HepG2 (cell line): Measurements from ENCODE around the gene ZNF512B. TPM values are rescaled to one million over a fixed set of nuclear protein-coding genes. Genes with fewer than 3 reads are reported as not detected.

ENCODE experiments used
- ATAC-seq: fragments of 200-7000 bp; cut with Tn5 transposase; 3 replicates; pipeline ENCODE4 v1.9.1; 2020; ENCODE audit warnings: mild to moderate bottlenecking, moderate library complexity
- BruUV-seq: library from RNA; stranded (reverse); fragments of 400-500 nt; replicated peaks from 2 replicates; lab custom pipeline; 2021; lab: Mats Ljungman, UMichigan
- CTCF ChIA-PET: fragments of 300-600 bp; formaldehyde crosslinking; extraction: SDS; loops from one replicate; lab custom pipeline; 2021; ENCODE audit warnings: low total read pairs, inconsistent platforms, low intra/inter-chr PET ratio; lab: Yijun Ruan, JAX
- POLR2A ChIA-PET: fragments of 350-600 bp; sonication (Branson Sonifier 250); formaldehyde crosslinking; loops from one replicate; lab custom pipeline; 2020; ENCODE audit warnings: antibody characterized with exemption, inconsistent platforms; lab: Yijun Ruan, JAX
- DNase-seq: peaks from one replicate; pipeline ENCODE4 v3.0.0-alpha.2; 2015; ENCODE audit warnings: low spot score
- FAIRE-seq: peaks from 3 replicates; lab custom pipeline; 2011; peaks lifted over from hg19 to GRCh38; lab: Jason Lieb, UNC
- H2AFZ ChIP-seq: one replicate; pipeline ENCODE4 v1.6.1; 2011; ENCODE audit warnings: low read length, inconsistent platforms
- H3K27ac ChIP-seq: fragments of 300-600 bp; 3 replicates; pipeline ENCODE4 v1.8.0; 2011; ENCODE audit warnings: mixed run types, mild to moderate bottlenecking, mixed read lengths, low read length, inconsistent platforms; ENCODE audit not compliant: insufficient read depth; ENCODE audit errors: extremely low read length
- H3K27me3 ChIP-seq, 2 experiments: fragments of 200-600 bp in 1 of 2; 2 replicates in 1 of 2; 3 replicates in 1 of 2; pipeline versions ENCODE4 v1.6.0 to v1.8.0; 2011; ENCODE audit warnings: low read length in 2 of 2, mild to moderate bottlenecking in 2 of 2, moderate library complexity in 2 of 2, inconsistent platforms in 1 of 2; ENCODE audit not compliant: insufficient read depth in 2 of 2, control insufficient read depth in 1 of 2
- H3K36me3 ChIP-seq, 2 experiments: fragments of 200-600 bp in 1 of 2; replicated peaks in 1 of 2; 2 replicates in 1 of 2; 3 replicates in 1 of 2; pipeline versions ENCODE4 v1.5.1 to v1.8.0; 2011; ENCODE audit warnings: low read length in 2 of 2, inconsistent platforms in 1 of 2; ENCODE audit not compliant: insufficient read depth in 2 of 2, control insufficient read depth in 1 of 2
- H3K4me1 ChIP-seq: 2 replicates; pipeline ENCODE4 v1.5.1; 2012; ENCODE audit warnings: low read length, inconsistent platforms; ENCODE audit not compliant: insufficient read depth
- H3K4me2 ChIP-seq: 2 replicates; pipeline ENCODE4 v1.6.0; 2011; ENCODE audit warnings: low read depth, low read length, inconsistent platforms
- H3K4me3 ChIP-seq, 3 experiments: fragments of 200-600 bp in 1 of 3; sonication (generic), shearing (Covaris generic) in 1 of 3; replicated peaks in 1 of 3; 2 replicates each; pipeline ENCODE4 v1.5.1; 2011 to 2016; ENCODE audit warnings: low read length in 3 of 3, inconsistent platforms in 2 of 3, low read depth in 2 of 3, mild to moderate bottlenecking in 2 of 3, control low read depth in 1 of 3, mixed read lengths in 1 of 3; ENCODE audit not compliant: insufficient read depth in 1 of 3
- H3K79me2 ChIP-seq: one replicate; pipeline ENCODE4 v1.6.1; 2011; ENCODE audit warnings: low read length, inconsistent platforms; ENCODE audit not compliant: insufficient read depth
- H3K9ac ChIP-seq: 2 replicates; pipeline ENCODE4 v1.6.0; 2011; ENCODE audit warnings: mild to moderate bottlenecking, low read depth, low read length, inconsistent platforms; ENCODE audit not compliant: insufficient read depth
- H3K9me3 ChIP-seq: 2 replicates; pipeline ENCODE4 v1.5.1; 2012; ENCODE audit warnings: mild to moderate bottlenecking, low read length
- H4K20me1 ChIP-seq: 2 replicates; pipeline ENCODE4 v1.6.0; 2011; ENCODE audit warnings: inconsistent platforms, mild to moderate bottlenecking, low read length, moderate library complexity; ENCODE audit not compliant: insufficient read depth
- BCLAF1 ChIP-seq: fragments of 450-650 bp; IDR thresholded peaks from 2 replicates; pipeline ENCODE4 v1.6.1; 2017; ENCODE audit warnings: mild to moderate bottlenecking
- CCAR2 ChIP-seq: fragments of 200-400 bp; formaldehyde crosslinking; optimal IDR thresholded peaks from 2 replicates; pipeline ENCODE3; 2018; ENCODE audit warnings: low read depth, mild to moderate bottlenecking, low read length, moderate library complexity
- JDP2 ChIP-seq: sonication (generic); formaldehyde crosslinking; IDR thresholded peaks from 2 replicates; pipeline ENCODE4 v1.8.1; 2022; ENCODE audit warnings: missing genetic modification reagents, borderline replicate concordance
- JUND ChIP-seq: sonication (generic); formaldehyde crosslinking; IDR thresholded peaks from 2 replicates; pipeline ENCODE4 v1.8.0; 2022; ENCODE audit warnings: mild to moderate bottlenecking, missing genetic modification reagents
- NCOA5 ChIP-seq: sonication (generic); formaldehyde crosslinking; IDR thresholded peaks from 2 replicates; pipeline ENCODE4 v1.4.0; 2020; ENCODE audit warnings: missing genetic modification reagents
- POGK ChIP-seq: sonication (generic); formaldehyde crosslinking; conservative IDR thresholded peaks from 2 replicates; pipeline ENCODE4 v1.8.0; 2022; ENCODE audit warnings: mild to moderate bottlenecking, moderate library complexity, missing genetic modification reagents
- ZBTB20 ChIP-seq: sonication (generic); formaldehyde crosslinking; IDR thresholded peaks from 2 replicates; pipeline ENCODE4 v1.8.1; 2023; ENCODE audit warnings: missing genetic modification reagents, low read depth, mild to moderate bottlenecking, borderline replicate concordance
- ZNF354B ChIP-seq: sonication (generic); formaldehyde crosslinking; IDR thresholded peaks from 2 replicates; pipeline ENCODE4 v1.8.0; 2022; ENCODE audit warnings: mild to moderate bottlenecking, missing genetic modification reagents
- ZNF496 ChIP-seq: sonication (generic); formaldehyde crosslinking; IDR thresholded peaks from 2 replicates; pipeline ENCODE4 v1.8.1; 2023; ENCODE audit warnings: mild to moderate bottlenecking, moderate library complexity, missing genetic modification reagents; ENCODE audit not compliant: insufficient replicate concordance
- WGBS: methylation state at CpG from one replicate; pipeline ENCODE4 v1.1.6; 2017; ENCODE audit warnings: low lambda C conversion rate; 5-methylcytosine and 5-hydroxymethylcytosine counted together
- in situ Hi-C: cut with HindIII; loops from 2 replicates; pipeline ENCODE4 v1.10.0; 2017; ENCODE audit warnings: low pct_unique_long_range_greater_than_20kb; ENCODE audit not compliant: extremely low pct_ligation_motif_present
- intact Hi-C: fragments of 100-400 bp; cut with micrococcal nuclease; formaldehyde crosslinking; loops from one replicate; pipeline ENCODE4 v1.10.0; 2022; ENCODE audit not compliant: unreplicated experiment
- polyA plus RNA-seq, 8 experiments: library from polyadenylated mRNA; depleted of rRNA in 3 of 8; stranded (reverse) in 7 of 8; unstranded in 1 of 8; fragments of >200 nt; fragmentation: Illumina TruSeq in 4 of 8; extraction: Trizol in 4 of 8; gene quantifications; 2 replicates each; pipeline versions ENCODE4 v1.2.1 to v1.2.3, GENCODE V29; 2011 to 2016; ENCODE audit warnings: low read depth in 4 of 8, missing spikeins in 1 of 8, mixed read lengths in 1 of 8; ENCODE audit not compliant: insufficient read depth in 1 of 8
- total RNA-seq, 5 experiments: library from RNA; depleted of rRNA; stranded (reverse); fragments of >200 nt; fragmentation: Illumina TruSeq; extraction: Trizol; gene quantifications; 2 replicates each; pipeline ENCODE4 v1.2.3, GENCODE V29; 2016; ENCODE audit warnings: low read depth in 1 of 5
- TF ChIP-seq, protein P1 (sequence below): sonication (generic); formaldehyde crosslinking; IDR thresholded peaks from 2 replicates; pipeline ENCODE4 v1.4.0; 2020; ENCODE audit warnings: missing genetic modification reagents
- TF ChIP-seq, protein P2 (sequence below): sonication (generic); formaldehyde crosslinking; IDR thresholded peaks from 2 replicates; pipeline ENCODE4 v1.8.0; 2022; ENCODE audit warnings: missing genetic modification reagents, mild to moderate bottlenecking, moderate library complexity, borderline replicate concordance

The ZNF512B gene
- total and polyA plus RNA-seq, 2 of the 13 experiments (the other 11 are each of a cell fraction or from before 2014, with no cell fraction given): 11.5 to 30.6 TPM

DNA sequence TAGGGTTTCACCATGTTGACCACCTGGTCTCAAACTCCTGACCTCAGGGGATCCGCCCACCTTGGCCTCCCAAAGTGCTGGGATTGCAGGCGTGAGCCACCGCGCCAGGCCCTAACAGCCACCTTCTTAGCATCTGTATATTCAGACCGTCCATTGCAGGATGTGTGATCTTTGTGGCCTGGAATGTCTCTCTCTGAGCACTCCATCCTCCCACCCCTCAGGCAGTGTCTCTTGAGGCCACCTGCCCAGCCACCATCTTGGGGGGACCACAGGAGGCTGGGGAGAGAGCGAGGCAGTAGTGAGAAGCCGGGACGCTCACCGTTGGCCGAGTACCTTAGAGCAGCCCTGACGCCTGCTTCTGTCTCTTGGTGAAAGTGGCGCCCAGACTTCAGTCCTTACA lies 56.0 kb downstream of the ZNF512B start:
- no peak overlapping the region for H3K4me3 ChIP-seq
- no peak overlapping the region for H3K4me2 ChIP-seq
- H4K20me1 ChIP-seq: peaks cover 22% of the 10 kb centered on the region; the same call in 1 of the 2 replicates
- 99% methylated on average over 12 of the region's 12 CpGs for WGBS
- peaks cover 23% of the 10 kb centered on the region for H3K4me1 ChIP-seq
- no peak overlapping the region for H3K27ac ChIP-seq
- no peak overlapping the region for H3K9ac ChIP-seq
- H3K36me3 ChIP-seq: peaks cover 6 to 15% of the 10 kb centered on the region in 2 experiments; a peak in 4 of 5 replicates
- DNase-seq (no peak), ATAC-seq (no peak), FAIRE-seq (no peak)
- CTCF ChIA-PET: no interaction called here
- POLR2A ChIA-PET: no interaction called here
- peaks cover 72% of the 10 kb centered on the region for H3K79me2 ChIP-seq
- no peak for TF ChIP-seq ZNF496 (CRISPR knock-in tag)
- TF ChIP-seq NCOA5 (CRISPR knock-in tag): no peak
- TF ChIP-seq POGK: no peak
- no peak for TF ChIP-seq JUND
- TF ChIP-seq JDP2 (CRISPR knock-in tag): no peak
- no peak for TF ChIP-seq BCLAF1
- TF ChIP-seq ZNF354B (CRISPR knock-in tag): no peak
- TF ChIP-seq ZBTB20 (CRISPR knock-in tag): no peak
- TF ChIP-seq, protein P1, sequence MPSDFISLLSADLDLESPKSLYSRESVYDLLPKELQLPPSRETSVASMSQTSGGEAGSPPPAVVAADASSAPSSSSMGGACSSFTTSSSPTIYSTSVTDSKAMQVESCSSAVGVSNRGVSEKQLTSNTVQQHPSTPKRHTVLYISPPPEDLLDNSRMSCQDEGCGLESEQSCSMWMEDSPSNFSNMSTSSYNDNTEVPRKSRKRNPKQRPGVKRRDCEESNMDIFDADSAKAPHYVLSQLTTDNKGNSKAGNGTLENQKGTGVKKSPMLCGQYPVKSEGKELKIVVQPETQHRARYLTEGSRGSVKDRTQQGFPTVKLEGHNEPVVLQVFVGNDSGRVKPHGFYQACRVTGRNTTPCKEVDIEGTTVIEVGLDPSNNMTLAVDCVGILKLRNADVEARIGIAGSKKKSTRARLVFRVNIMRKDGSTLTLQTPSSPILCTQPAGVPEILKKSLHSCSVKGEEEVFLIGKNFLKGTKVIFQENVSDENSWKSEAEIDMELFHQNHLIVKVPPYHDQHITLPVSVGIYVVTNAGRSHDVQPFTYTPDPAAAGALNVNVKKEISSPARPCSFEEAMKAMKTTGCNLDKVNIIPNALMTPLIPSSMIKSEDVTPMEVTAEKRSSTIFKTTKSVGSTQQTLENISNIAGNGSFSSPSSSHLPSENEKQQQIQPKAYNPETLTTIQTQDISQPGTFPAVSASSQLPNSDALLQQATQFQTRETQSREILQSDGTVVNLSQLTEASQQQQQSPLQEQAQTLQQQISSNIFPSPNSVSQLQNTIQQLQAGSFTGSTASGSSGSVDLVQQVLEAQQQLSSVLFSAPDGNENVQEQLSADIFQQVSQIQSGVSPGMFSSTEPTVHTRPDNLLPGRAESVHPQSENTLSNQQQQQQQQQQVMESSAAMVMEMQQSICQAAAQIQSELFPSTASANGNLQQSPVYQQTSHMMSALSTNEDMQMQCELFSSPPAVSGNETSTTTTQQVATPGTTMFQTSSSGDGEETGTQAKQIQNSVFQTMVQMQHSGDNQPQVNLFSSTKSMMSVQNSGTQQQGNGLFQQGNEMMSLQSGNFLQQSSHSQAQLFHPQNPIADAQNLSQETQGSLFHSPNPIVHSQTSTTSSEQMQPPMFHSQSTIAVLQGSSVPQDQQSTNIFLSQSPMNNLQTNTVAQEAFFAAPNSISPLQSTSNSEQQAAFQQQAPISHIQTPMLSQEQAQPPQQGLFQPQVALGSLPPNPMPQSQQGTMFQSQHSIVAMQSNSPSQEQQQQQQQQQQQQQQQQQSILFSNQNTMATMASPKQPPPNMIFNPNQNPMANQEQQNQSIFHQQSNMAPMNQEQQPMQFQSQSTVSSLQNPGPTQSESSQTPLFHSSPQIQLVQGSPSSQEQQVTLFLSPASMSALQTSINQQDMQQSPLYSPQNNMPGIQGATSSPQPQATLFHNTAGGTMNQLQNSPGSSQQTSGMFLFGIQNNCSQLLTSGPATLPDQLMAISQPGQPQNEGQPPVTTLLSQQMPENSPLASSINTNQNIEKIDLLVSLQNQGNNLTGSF (CRISPR knock-in tag): no peak
- TF ChIP-seq, protein P2, sequence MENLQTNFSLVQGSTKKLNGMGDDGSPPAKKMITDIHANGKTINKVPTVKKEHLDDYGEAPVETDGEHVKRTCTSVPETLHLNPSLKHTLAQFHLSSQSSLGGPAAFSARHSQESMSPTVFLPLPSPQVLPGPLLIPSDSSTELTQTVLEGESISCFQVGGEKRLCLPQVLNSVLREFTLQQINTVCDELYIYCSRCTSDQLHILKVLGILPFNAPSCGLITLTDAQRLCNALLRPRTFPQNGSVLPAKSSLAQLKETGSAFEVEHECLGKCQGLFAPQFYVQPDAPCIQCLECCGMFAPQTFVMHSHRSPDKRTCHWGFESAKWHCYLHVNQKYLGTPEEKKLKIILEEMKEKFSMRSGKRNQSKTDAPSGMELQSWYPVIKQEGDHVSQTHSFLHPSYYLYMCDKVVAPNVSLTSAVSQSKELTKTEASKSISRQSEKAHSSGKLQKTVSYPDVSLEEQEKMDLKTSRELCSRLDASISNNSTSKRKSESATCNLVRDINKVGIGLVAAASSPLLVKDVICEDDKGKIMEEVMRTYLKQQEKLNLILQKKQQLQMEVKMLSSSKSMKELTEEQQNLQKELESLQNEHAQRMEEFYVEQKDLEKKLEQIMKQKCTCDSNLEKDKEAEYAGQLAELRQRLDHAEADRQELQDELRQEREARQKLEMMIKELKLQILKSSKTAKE: no peak
- TF ChIP-seq CCAR2: no peak
- intact Hi-C loops: no loop called here
- no peaks in the 10 kb centered on the region for H3K27me3 ChIP-seq
- in situ Hi-C loops: no loop called here
- no TSS peak for BruUV-seq
- no peak overlapping the region for H2AFZ ChIP-seq
- no peaks in the 10 kb centered on the region for H3K9me3 ChIP-seq
